Heart left ventricle (tissue), 13 donors: ENCODE measurements around the gene EFCAB12.

Experiments used
- CTCF ChIP-seq, 12 donors: fragments of 200-600 bp; sonication (generic) in 4 of 12; IDR thresholded peaks; one replicate each; pipeline versions ENCODE4 v1.5.0 to v1.8.0; 2018 to 2022; ENCODE audit warnings: antibody characterized with exemption in 12 of 12, mild to moderate bottlenecking in 5 of 12
- POLR2A ChIP-seq, 2 donors: fragments of 450-650 bp; IDR thresholded peaks; one replicate each; pipeline ENCODE4 v1.6.1; 2017; ENCODE audit warnings: antibody characterized with exemption in 2 of 2, mild to moderate bottlenecking in 2 of 2, moderate library complexity in 2 of 2
- donor health status: ischemic (EF 13 %, LVEDD 7.1; RV severe dilation, severe dysfunction).
- donor health status: DM: no; HTN: yes; CAD: no.
- donor health status: DM: no; HTN: no; CAD: no.
- donor health status: ischemic (EF 25% LVEDD 6.9; RV normal size, moderate dysfunction).
- donor health status: ischemic (EF 25% LVEDD 5.7; RV mildly dilated, moderate dysfunction).
- donor health status: ischemic (EF 35%, LVEDD 5.7; RV mildly dilated, moderate dysfunction).
- donor health status: nonischemic (EF 11% LVEDD 7.7; RV severe dilation, severe dysfunction).
- donor health status: DM: yes; HTN: yes; CAD: no.
- donor health status: PGD.
- donor health status: ischemic (EF 29% LVEDD 5.4; RV normal size, mild dysfunction).
- donor health status: nonischemic (EF 23%, LVEDD 6.1; RV moderate dilation, normal function).

- TF ChIP-seq POLR2A (IDR thresholded peaks at IDR 0.05), result no peak
- no peak for TF ChIP-seq CTCF (IDR thresholded peaks at IDR 0.05)
These were observed 17.0 kb upstream of the EFCAB12 start for GRCh38 chr3:129445471-129445870.
